ENCODE measurements around the gene THSD7B. TPM values are rescaled to one million over a fixed set of nuclear protein-coding genes. Genes with fewer than 3 reads are reported as not detected.

Gene THSD7B
- total and polyA plus RNA-seq, 10 of the 15 experiments (the other 5 are each of a cell fraction or from before 2014, with no cell fraction given), result 0.03 to 0.56 (median 0.28) TPM

GRCh38 chr2:137345994-137346393 is 580.6 kb downstream of the THSD7B start (continued):
- no peak for TF ChIP-seq E2F8 (IDR thresholded peaks at IDR 0.05; ENCODE audit: low read depth, partially characterized antibody)
- no peak for TF ChIP-seq SUPT20H (IDR thresholded peaks at IDR 0.05; ENCODE audit: borderline replicate concordance, control insufficient read depth, low read depth, low read length)

- in situ Hi-C loops (cut with MboI), result no loop called here
- FAIRE-seq (no peak), DNase-seq (ENCODE audit: low read depth, low spot score) (no peak), ATAC-seq (no peak)
- Histone ChIP-seq H3K27ac (ENCODE audit: control insufficient read depth, insufficient read depth) (no peak overlapping the region), H3K27me3 (replicated peaks in 1 of 2; ENCODE audit: control insufficient read depth in 2 of 2, insufficient read depth in 2 of 2, low read length in 1 of 2) (no peaks in the 10 kb centered on the region), H3K9me3 (replicated peaks; ENCODE audit: control insufficient read depth, insufficient read depth, low read length) (no peaks in the 10 kb centered on the region), H3K79me2 (ENCODE audit: control insufficient read depth, insufficient read depth, low read length) (no peaks in the 10 kb centered on the region), H3K4me1 (ENCODE audit: control insufficient read depth, insufficient read depth, low read length) (no peaks in the 10 kb centered on the region), H3K9ac (ENCODE audit: control insufficient read depth, insufficient read depth, low read length) (no peak overlapping the region), H3K36me3 (ENCODE audit: control insufficient read depth in 2 of 2, insufficient read depth in 2 of 2, low read length in 1 of 2) (no peaks in the 10 kb centered on the region), H2AFZ (ENCODE audit: control insufficient read depth, low read depth, low read length) (no peak overlapping the region), H3K4me3 (no peak overlapping the region), H3K4me2 (ENCODE audit: control insufficient read depth, insufficient read depth) (no peak overlapping the region), H4K20me1 (ENCODE audit: control insufficient read depth, insufficient read depth) (no peaks in the 10 kb centered on the region)
- RAD21 ChIA-PET (ENCODE audit: unreplicated experiment), result no interaction called here
- SMC1A ChIA-PET (ENCODE audit: uncharacterized antibody, unreplicated experiment), result interaction anchor here (0.7 kb wide), 1 partner anchor 1422 kb away, joined by 3 read pairs; no protein-coding TSS in a partner anchor
- TF ChIP-seq CHD4 (IDR thresholded peaks at IDR 0.05) (no peak), ZNF24 (IDR thresholded peaks at IDR 0.05) (no peak)
- intact Hi-C loops (cut with micrococcal nuclease; ENCODE audit: unreplicated experiment), result no loop called here
- POLR2A ChIA-PET, result no interaction called here
- BruUV-seq (replicated peaks), result no TSS peak
- WGBS (ENCODE audit: insufficient coverage, insufficient replicate concordance, low lambda C conversion rate, missing lambda C conversion rate), result 29% methylated on average over 3 of the region's 3 CpGs
- CTCF ChIA-PET, result no interaction called here
These were observed 583.0 kb downstream of the THSD7B start for GRCh38 chr2:137348301-137348700.
